Hepatocyte (in vitro differentiated cells): Measurements from ENCODE around the gene TXNDC17. TPM values are rescaled to one million over a fixed set of nuclear protein-coding genes. Genes with fewer than 3 reads are reported as not detected.
"Not testable (repeated sequence)": the region's sequence is repeated elsewhere in the genome, so short reads cannot be mapped to it uniquely, and the experiment has no call there.

Experiments
- DNase-seq: peaks from one replicate; pipeline ENCODE4 v3.0.0-alpha.2; 2016; ENCODE audit warnings: low spot score
- H2AFZ ChIP-seq: fragments of 200-600 bp; sonication (generic); 2 replicates; pipeline ENCODE4 v1.6.0; 2016; ENCODE audit warnings: antibody characterized with exemption, mild to moderate bottlenecking
- H3K27ac ChIP-seq: fragments of 200-600 bp; sonication (generic); 2 replicates; pipeline ENCODE4 v1.5.1; 2016; ENCODE audit warnings: mild to moderate bottlenecking
- H3K27me3 ChIP-seq: fragments of 200-600 bp; sonication (generic); 2 replicates; pipeline ENCODE4 v1.6.1; 2016
- H3K36me3 ChIP-seq: fragments of 200-600 bp; sonication (generic); replicated peaks from 2 replicates; pipeline ENCODE4 v1.5.1; 2016; ENCODE audit warnings: low read depth; ENCODE audit not compliant: insufficient read depth
- H3K4me1 ChIP-seq: fragments of 200-600 bp; sonication (generic); 2 replicates; pipeline ENCODE4 v1.5.1; 2016; ENCODE audit warnings: mild to moderate bottlenecking, moderate library complexity; ENCODE audit not compliant: insufficient read depth
- H3K4me2 ChIP-seq: fragments of 200-600 bp; sonication (generic); 2 replicates; pipeline ENCODE4 v1.6.0; 2016
- H3K4me3 ChIP-seq: fragments of 200-600 bp; sonication (generic); 2 replicates; pipeline ENCODE4 v1.5.1; 2016; ENCODE audit warnings: mild to moderate bottlenecking
- H3K79me2 ChIP-seq: fragments of 200-600 bp; sonication (generic); 2 replicates; pipeline ENCODE4 v1.6.0; 2017; ENCODE audit warnings: mild to moderate bottlenecking
- H3K9me2 ChIP-seq: fragments of 200-600 bp; sonication (generic); replicated peaks from 2 replicates; pipeline ENCODE4 v1.6.0; 2017; ENCODE audit warnings: mild to moderate bottlenecking; ENCODE audit not compliant: insufficient read depth
- H3K9me3 ChIP-seq: fragments of 200-600 bp; sonication (generic); 2 replicates; pipeline ENCODE4 v1.5.1; 2016; ENCODE audit warnings: low read depth, mild to moderate bottlenecking
- H4K20me1 ChIP-seq: fragments of 200-600 bp; sonication (generic); 2 replicates; pipeline ENCODE4 v1.6.0; 2016; ENCODE audit warnings: mild to moderate bottlenecking; ENCODE audit not compliant: insufficient read depth, poor library complexity, severe bottlenecking
- EZH2 ChIP-seq: fragments of 200-600 bp; sonication (generic); IDR thresholded peaks from 2 replicates; pipeline ENCODE4 v1.6.1; 2016; ENCODE audit warnings: antibody characterized with exemption, mild to moderate bottlenecking, borderline replicate concordance
- EZH2phosphoT487 ChIP-seq: fragments of 200-600 bp; sonication (generic); IDR thresholded peaks from one replicate; pipeline ENCODE4 v1.6.1; 2018; ENCODE audit warnings: antibody characterized with exemption, mild to moderate bottlenecking, low read depth, moderate library complexity; ENCODE audit not compliant: unreplicated experiment, severe bottlenecking
- WGBS: methylation state at CpG from one replicate; pipeline ENCODE4 v1.1.6; 2016; ENCODE audit warnings: low lambda C conversion rate; ENCODE audit errors: missing lambda C conversion rate; 5-methylcytosine and 5-hydroxymethylcytosine counted together
- polyA plus RNA-seq: library from polyadenylated mRNA; unstranded; fragments of >200 nt; fragmentation: Nextera tagmentation; extraction: Ambion mirVana; gene quantifications from 2 replicates; pipeline ENCODE4 v1.2.1, GENCODE V29; 2016
- total RNA-seq: library from RNA; depleted of rRNA; stranded (reverse); fragments of >200 nt; gene quantifications from 2 replicates; pipeline ENCODE4 v1.2.3, GENCODE V29; 2014
- TF ChIP-seq, protein P1 (sequence below): fragments of 200-600 bp; sonication (generic); IDR thresholded peaks from 2 replicates; pipeline ENCODE4 v1.5.1; 2016; ENCODE audit warnings: antibody characterized with exemption, mild to moderate bottlenecking; ENCODE audit not compliant: poor library complexity

The TXNDC17 gene
- total RNA-seq, result 61.0 and 106 TPM in 2 replicates
- polyA plus RNA-seq, result 366 and 406 TPM in 2 replicates

GRCh38 chr17:6640536-6641246, at the start of gene TXNDC17, which contains the start of gene KIAA0753:
Gene TXNDC17, plus strand, starts transcription at chr17:6641060. Its CDS starts 23 bp downstream, at chr17:6641083.
Gene KIAA0753, minus strand, starts transcription at chr17:6640711. Its CDS starts 5,608 bp downstream, at chr17:6635103.
- under 1% methylated on average over 51 of the region's 52 CpGs for WGBS
- Histone ChIP-seq H4K20me1 (no peaks in the 10 kb centered on the region), H2AFZ (peak within 1 kb of the TSS; percentile 92), H3K27ac (peak within 1 kb of the TSS; percentile 97), H3K27me3 (no peaks in the 10 kb centered on the region), H3K4me1 (peaks cover 7% of the 10 kb centered on the region), H3K79me2 (peaks cover 73% of the 10 kb centered on the region), H3K9me2 (no peaks in the 10 kb centered on the region), H3K4me3 (peak within 1 kb of the TSS; percentile 83), H3K4me2 (peak within 1 kb of the TSS; percentile 99), H3K36me3 (no peaks in the 10 kb centered on the region), H3K9me3 (no peaks in the 10 kb centered on the region)
- TF ChIP-seq EZH2 (no peak), EZH2phosphoT487 (no peak)
- TF ChIP-seq, protein P1, sequence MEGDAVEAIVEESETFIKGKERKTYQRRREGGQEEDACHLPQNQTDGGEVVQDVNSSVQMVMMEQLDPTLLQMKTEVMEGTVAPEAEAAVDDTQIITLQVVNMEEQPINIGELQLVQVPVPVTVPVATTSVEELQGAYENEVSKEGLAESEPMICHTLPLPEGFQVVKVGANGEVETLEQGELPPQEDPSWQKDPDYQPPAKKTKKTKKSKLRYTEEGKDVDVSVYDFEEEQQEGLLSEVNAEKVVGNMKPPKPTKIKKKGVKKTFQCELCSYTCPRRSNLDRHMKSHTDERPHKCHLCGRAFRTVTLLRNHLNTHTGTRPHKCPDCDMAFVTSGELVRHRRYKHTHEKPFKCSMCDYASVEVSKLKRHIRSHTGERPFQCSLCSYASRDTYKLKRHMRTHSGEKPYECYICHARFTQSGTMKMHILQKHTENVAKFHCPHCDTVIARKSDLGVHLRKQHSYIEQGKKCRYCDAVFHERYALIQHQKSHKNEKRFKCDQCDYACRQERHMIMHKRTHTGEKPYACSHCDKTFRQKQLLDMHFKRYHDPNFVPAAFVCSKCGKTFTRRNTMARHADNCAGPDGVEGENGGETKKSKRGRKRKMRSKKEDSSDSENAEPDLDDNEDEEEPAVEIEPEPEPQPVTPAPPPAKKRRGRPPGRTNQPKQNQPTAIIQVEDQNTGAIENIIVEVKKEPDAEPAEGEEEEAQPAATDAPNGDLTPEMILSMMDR, result no peak
- DNase-seq, result peak; percentile 93

- TF ChIP-seq EZH2, result no peak
- TF ChIP-seq EZH2phosphoT487, result no peak
- TF ChIP-seq, protein P1, result no peak
- H3K4me3 ChIP-seq, result no peak overlapping the region
- no peaks in the 10 kb centered on the region for H4K20me1 ChIP-seq
- no peak for DNase-seq
- peak overlapping the region; percentile 81 for H3K27ac ChIP-seq
- H3K9me3 ChIP-seq, result no peaks in the 10 kb centered on the region
- 56% methylated on average over 7 of the region's 7 CpGs for WGBS
- peaks cover 14% of the 10 kb centered on the region for H3K4me1 ChIP-seq
- no peaks in the 10 kb centered on the region for H3K36me3 ChIP-seq
- peak overlapping the region; percentile 52 for H3K4me2 ChIP-seq
- no peaks in the 10 kb centered on the region for H3K9me2 ChIP-seq
- H3K27me3 ChIP-seq, result no peaks in the 10 kb centered on the region
- H2AFZ ChIP-seq, result no peak overlapping the region
- H3K79me2 ChIP-seq, result no peaks in the 10 kb centered on the region
These were observed 49.2 kb upstream of the TXNDC17 start for GRCh38 chr17:6591599-6592158.

GRCh38 chr17:6592173-6592572, 48.7 kb upstream of the TXNDC17 start:
- DNase-seq, result peak; percentile 41
- H3K4me2 ChIP-seq, result peak overlapping the region; percentile 52
- no peaks in the 10 kb centered on the region for H3K9me2 ChIP-seq
- H3K79me2 ChIP-seq, result no peaks in the 10 kb centered on the region
- H4K20me1 ChIP-seq, result no peaks in the 10 kb centered on the region
- 53% methylated on average over 6 of the region's 6 CpGs for WGBS
- no peak overlapping the region for H2AFZ ChIP-seq
- H3K27me3 ChIP-seq, result no peaks in the 10 kb centered on the region
- peak overlapping the region; percentile 81 for H3K27ac ChIP-seq
- no peaks in the 10 kb centered on the region for H3K36me3 ChIP-seq
- TF ChIP-seq, protein P1, result no peak
- no peak for TF ChIP-seq EZH2phosphoT487
- TF ChIP-seq EZH2, result no peak
- no peaks in the 10 kb centered on the region for H3K9me3 ChIP-seq
- no peak overlapping the region for H3K4me3 ChIP-seq
- H3K4me1 ChIP-seq, result peaks cover 14% of the 10 kb centered on the region

GRCh38 chr17:6593371-6593770, 47.5 kb upstream of the TXNDC17 start:
- H3K79me2 ChIP-seq, H3K36me3 ChIP-seq, DNase-seq, H3K4me3 ChIP-seq, H2AFZ ChIP-seq, H3K9me2 ChIP-seq, H4K20me1 ChIP-seq, H3K4me2 ChIP-seq, H3K27ac ChIP-seq, H3K9me3 ChIP-seq, H3K27me3 ChIP-seq: not testable (repeated sequence)
- WGBS, result 98% methylated on average over 14 of the region's 14 CpGs
- H3K4me1 ChIP-seq, result peaks cover 14% of the 10 kb centered on the region
